Measurements from ENCODE around the gene CEP85L. TPM values are rescaled to one million over a fixed set of nuclear protein-coding genes. Genes with fewer than 3 reads are reported as not detected.

CEP85L gene
- total RNA-seq, 4 donors from 2014 or later: 10.9 to 22.6 (median 16.7) TPM

DNA sequence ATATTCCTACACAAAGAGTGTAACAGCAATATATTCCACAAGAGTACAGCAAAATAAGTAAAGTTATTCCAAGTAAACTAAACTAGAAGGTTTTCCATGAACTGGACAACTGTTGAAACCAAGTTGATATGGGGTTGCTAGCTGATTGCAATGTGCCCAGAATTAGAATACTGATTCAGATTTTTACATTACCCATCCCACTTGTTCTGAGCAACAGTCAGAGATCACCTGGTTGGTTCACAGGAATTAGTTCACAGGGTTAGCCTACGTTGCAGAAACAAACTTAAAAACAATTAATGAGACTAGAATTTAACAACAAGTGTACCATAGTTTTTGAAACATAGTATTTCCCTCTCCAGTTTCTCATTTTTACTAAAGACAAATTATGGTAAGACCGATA is 49.1 kb downstream of the CEP85L start:
- Histone ChIP-seq H3K27ac (no peak overlapping the region), H3K36me3 (no peaks in the 10 kb centered on the region), H3K27me3 (no peaks in the 10 kb centered on the region), H3K9me3 (no peaks in the 10 kb centered on the region), H3K4me1 (peaks cover 0 to 23% (median 0%) of the 10 kb centered on the region in 3 donors), H3K4me3 (no peak overlapping the region)
- 76 to 84% methylated on average over 2 of the region's 2 CpGs for WGBS, 2 donors (ENCODE audit: low coverage in 1 of 2)
- TF ChIP-seq POLR2A (IDR thresholded peaks at IDR 0.05) (no peak), EP300 (IDR thresholded peaks at IDR 0.05) (no peak), POLR2AphosphoS5 (IDR thresholded peaks at IDR 0.05) (no peak)
- TF ChIP-seq, protein P1, sequence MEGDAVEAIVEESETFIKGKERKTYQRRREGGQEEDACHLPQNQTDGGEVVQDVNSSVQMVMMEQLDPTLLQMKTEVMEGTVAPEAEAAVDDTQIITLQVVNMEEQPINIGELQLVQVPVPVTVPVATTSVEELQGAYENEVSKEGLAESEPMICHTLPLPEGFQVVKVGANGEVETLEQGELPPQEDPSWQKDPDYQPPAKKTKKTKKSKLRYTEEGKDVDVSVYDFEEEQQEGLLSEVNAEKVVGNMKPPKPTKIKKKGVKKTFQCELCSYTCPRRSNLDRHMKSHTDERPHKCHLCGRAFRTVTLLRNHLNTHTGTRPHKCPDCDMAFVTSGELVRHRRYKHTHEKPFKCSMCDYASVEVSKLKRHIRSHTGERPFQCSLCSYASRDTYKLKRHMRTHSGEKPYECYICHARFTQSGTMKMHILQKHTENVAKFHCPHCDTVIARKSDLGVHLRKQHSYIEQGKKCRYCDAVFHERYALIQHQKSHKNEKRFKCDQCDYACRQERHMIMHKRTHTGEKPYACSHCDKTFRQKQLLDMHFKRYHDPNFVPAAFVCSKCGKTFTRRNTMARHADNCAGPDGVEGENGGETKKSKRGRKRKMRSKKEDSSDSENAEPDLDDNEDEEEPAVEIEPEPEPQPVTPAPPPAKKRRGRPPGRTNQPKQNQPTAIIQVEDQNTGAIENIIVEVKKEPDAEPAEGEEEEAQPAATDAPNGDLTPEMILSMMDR (IDR thresholded peaks at IDR 0.05): no peak
- ATAC-seq: no peak

GRCh38 chr6:118598324-118598723 is 53.1 kb downstream of the CEP85L start:
- Histone ChIP-seq H3K27me3 (no peaks in the 10 kb centered on the region), H3K36me3 (no peaks in the 10 kb centered on the region)

GRCh38 chr6:118597636-118598035 is 53.8 kb downstream of the CEP85L start:
- no peaks in the 10 kb centered on the region for H3K9me3 ChIP-seq
- peaks cover 0 to 12% (median 0%) of the 10 kb centered on the region in 3 donors for H3K4me1 ChIP-seq
- no peak overlapping the region for H3K4me3 ChIP-seq
- no peak for ATAC-seq
- no peaks in the 10 kb centered on the region for H3K27me3 ChIP-seq
- H3K27ac ChIP-seq: no peak overlapping the region
- TF ChIP-seq, protein P1 (IDR thresholded peaks at IDR 0.05): no peak
- TF ChIP-seq POLR2A (IDR thresholded peaks at IDR 0.05): no peak
- TF ChIP-seq POLR2AphosphoS5 (IDR thresholded peaks at IDR 0.05): no peak
- TF ChIP-seq EP300 (IDR thresholded peaks at IDR 0.05): no peak
- WGBS, 2 donors (ENCODE audit: low coverage in 1 of 2): 39 to 47% methylated on average over 2 to 3 of the region's 3 CpGs
- no peaks in the 10 kb centered on the region for H3K36me3 ChIP-seq

More at GRCh38 chr6:118598324-118598723, 53.1 kb downstream of the CEP85L start:
- Histone ChIP-seq H3K9me3 (no peaks in the 10 kb centered on the region), H3K4me1 (peaks cover 0 to 12% (median 0%) of the 10 kb centered on the region in 3 donors), H3K27ac (no peak overlapping the region), H3K4me3 (no peak overlapping the region)
- 81 to 90% methylated on average over 2 of the region's 2 CpGs for WGBS, 2 donors (ENCODE audit: low coverage in 1 of 2)
- no peak for ATAC-seq
- TF ChIP-seq POLR2AphosphoS5 (IDR thresholded peaks at IDR 0.05) (no peak), EP300 (IDR thresholded peaks at IDR 0.05) (no peak), POLR2A (IDR thresholded peaks at IDR 0.05) (no peak)
- TF ChIP-seq, protein P1 (IDR thresholded peaks at IDR 0.05): no peak

DNA sequence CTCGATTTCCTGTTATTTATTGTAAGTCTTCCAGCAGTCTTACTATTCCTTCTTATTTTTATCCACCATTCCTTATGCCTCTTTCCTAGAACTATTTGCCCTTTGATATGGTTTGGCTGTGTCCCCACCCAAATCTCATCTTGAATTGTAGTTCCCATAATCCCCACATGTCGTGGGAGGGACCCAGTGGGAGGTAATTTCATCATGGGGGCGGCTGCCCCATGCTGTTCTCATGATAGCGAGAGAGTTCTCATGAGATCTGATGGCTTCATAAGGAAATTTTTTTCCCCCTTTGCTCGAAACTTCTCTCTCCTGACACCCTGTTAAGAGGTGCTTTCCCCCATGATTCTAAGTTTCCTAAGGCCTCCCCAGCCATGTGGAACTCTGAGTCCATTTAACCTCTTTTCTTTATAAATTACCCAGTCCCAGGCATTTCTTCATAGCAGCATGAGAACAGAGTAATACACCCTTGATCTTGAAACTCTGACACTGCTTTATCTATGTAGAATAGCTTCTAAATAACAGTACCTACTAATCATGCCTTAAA is 54.5 kb downstream of the CEP85L start:
- no peaks in the 10 kb centered on the region for H3K9me3 ChIP-seq
- H3K4me3 ChIP-seq: no peak overlapping the region
- H3K27me3 ChIP-seq: no peaks in the 10 kb centered on the region
- H3K4me1 ChIP-seq: peaks cover 0 to 12% (median 0%) of the 10 kb centered on the region in 3 donors
- no peaks in the 10 kb centered on the region for H3K36me3 ChIP-seq
- WGBS, 2 donors (ENCODE audit: low coverage in 1 of 2): 86 to 100% methylated on average over 4 of the region's 5 CpGs
- H3K27ac ChIP-seq: no peak overlapping the region
- TF ChIP-seq POLR2AphosphoS5 (IDR thresholded peaks at IDR 0.05) (no peak), POLR2A (IDR thresholded peaks at IDR 0.05) (no peak), EP300 (IDR thresholded peaks at IDR 0.05) (no peak)
- TF ChIP-seq, protein P1 (IDR thresholded peaks at IDR 0.05): no peak
- ATAC-seq: no peak

GRCh38 chr6:118594877-118595276 is 56.5 kb downstream of the CEP85L start:
- TF ChIP-seq POLR2A (IDR thresholded peaks at IDR 0.05) (no peak), EP300 (IDR thresholded peaks at IDR 0.05) (no peak), POLR2AphosphoS5 (IDR thresholded peaks at IDR 0.05) (no peak)
- TF ChIP-seq, protein P1 (IDR thresholded peaks at IDR 0.05): no peak
- H3K4me3 ChIP-seq: no peak overlapping the region
- WGBS, 2 donors (ENCODE audit: low coverage in 1 of 2): 86 to 90% methylated on average over 1 of the region's 1 CpG

More at GRCh38 chr6:118594877-118595276, 56.5 kb downstream of the CEP85L start:
- Histone ChIP-seq H3K27me3 (no peaks in the 10 kb centered on the region), H3K36me3 (no peaks in the 10 kb centered on the region), H3K9me3 (no peaks in the 10 kb centered on the region), H3K27ac (no peak overlapping the region), H3K4me1 (peaks cover 0 to 21% (median 0%) of the 10 kb centered on the region in 3 donors)
- no peak for ATAC-seq

All from gastroesophageal sphincter (tissue), 4 donors.